GM18520 (cell line): ENCODE data around the gene FN1.

Experiments
- ATAC-seq: cut with Tn5 transposase; IDR thresholded peaks from one replicate; pipeline ENCODE4 v1.9.1; 2021; ENCODE audit not compliant: unreplicated experiment

The FN1 gene

GRCh38 chr2:215442401-215442787 lies 6.5 kb upstream of the FN1 start:
- ATAC-seq = no peak

- no peak for ATAC-seq
These were observed 5.9 kb upstream of the FN1 start for GRCh38 chr2:215441560-215442400.

GRCh38 chr2:215439980-215440512 lies 4.2 kb upstream of the FN1 start:
- ATAC-seq = no peak

DNA sequence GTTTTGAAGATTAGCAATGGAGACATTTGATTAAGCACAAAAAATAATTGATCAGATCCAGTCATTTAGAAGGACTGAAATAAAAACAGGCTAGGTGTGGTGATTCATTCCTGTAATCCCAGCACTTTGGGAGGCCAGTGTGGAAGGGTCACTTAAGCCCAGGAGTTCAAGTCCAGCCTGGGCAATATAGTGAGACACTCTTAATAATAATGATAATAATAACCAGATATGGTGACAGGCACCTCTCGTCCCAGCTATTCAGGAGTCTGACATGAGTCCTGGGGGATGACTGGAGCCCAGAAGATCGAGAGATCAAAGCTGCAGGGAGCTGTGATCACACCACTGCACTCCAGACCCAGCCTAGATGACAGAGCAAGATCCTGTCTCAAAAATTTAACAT lies 3.5 kb upstream of the FN1 start:
- no peak for ATAC-seq

DNA sequence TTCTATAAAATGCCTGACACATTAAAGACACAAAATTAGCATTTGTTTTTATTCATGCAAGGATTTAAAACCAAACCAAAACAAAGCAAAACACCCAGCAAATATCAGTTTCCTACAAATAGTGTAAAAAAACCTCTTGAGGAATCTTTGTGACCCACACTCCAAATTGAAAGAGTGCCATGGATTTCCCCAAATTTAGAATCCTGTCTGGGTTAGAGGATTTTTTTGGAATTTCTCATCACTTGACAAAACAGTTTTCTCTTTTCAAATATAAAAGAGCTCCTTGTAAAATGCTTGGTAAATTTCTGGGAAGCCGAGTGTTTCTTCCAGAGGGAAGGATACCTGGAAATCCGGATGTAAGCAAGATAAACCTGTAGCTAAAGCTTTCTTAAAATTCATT lies 1.7 kb upstream of the FN1 start:
- ATAC-seq = no peak

DNA sequence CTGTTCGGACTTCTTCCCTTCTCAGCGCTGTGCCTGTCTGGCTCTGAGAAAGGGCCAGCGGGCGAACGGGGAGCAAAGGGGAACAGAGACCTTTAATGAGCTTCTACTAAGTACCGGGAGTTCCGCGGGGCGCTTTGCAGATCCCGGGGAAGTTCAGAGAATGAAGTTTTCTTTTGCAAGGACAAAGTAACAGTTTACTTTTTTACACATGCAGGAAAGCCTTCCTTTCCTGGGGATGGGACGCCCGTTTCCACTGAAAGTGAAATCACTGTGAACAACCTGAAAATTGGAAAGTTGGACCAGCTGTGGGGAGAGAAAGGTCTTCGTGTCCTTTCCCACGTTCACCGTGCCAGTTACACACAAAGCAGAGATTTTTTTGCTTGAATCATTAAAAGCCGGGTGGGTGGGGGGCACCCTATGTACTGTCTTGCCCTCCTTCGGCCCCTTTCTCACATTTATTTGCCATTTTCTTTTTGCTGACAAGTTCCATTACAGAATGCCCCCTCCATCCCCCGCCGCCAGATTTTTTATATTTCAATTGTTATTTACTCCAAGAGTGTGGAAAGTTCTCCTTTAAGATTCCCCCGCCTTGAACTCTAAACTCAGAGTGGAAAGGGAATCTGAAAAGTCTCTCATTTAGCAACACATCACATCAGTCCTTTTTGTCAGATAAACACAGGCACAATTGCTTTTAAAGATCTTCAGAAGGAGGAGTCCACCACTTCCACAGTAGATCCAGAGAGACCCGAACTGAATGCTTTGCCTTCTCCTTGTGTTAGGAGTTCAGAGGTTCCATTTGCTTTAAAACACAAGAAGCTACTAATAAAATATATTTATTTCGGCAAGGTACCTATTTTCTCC lies 1.1 kb upstream of the FN1 start:
- no peak for ATAC-seq

DNA sequence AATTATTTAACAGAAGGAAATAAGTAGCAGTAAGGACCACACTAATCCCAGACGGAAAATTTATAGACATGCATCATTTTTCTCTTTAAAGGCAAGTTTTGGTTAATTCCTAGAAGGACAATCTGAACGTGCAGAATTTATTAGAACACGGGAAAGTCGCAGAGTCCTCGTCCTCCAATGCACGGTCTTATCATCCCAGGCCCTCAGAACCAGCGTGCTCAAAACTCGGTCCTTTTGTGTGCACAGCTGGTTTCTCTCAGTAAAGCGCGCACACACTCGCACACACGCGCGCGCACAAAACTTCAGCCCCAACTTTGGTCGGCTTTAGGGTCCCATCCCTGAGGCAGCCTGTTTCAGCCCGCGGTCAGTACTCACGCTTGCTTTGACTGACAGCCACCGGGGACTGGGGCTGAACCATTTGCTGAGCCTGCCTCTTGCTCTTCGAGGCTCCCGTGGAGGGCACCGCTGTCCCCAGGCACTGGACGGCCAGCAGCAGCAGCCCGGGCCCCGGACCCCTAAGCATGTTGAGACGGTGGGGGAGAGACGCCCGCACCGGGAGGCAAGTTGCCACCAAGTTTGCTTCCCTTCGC lies 493 bp downstream of the FN1 start:
- no peak for ATAC-seq

DNA sequence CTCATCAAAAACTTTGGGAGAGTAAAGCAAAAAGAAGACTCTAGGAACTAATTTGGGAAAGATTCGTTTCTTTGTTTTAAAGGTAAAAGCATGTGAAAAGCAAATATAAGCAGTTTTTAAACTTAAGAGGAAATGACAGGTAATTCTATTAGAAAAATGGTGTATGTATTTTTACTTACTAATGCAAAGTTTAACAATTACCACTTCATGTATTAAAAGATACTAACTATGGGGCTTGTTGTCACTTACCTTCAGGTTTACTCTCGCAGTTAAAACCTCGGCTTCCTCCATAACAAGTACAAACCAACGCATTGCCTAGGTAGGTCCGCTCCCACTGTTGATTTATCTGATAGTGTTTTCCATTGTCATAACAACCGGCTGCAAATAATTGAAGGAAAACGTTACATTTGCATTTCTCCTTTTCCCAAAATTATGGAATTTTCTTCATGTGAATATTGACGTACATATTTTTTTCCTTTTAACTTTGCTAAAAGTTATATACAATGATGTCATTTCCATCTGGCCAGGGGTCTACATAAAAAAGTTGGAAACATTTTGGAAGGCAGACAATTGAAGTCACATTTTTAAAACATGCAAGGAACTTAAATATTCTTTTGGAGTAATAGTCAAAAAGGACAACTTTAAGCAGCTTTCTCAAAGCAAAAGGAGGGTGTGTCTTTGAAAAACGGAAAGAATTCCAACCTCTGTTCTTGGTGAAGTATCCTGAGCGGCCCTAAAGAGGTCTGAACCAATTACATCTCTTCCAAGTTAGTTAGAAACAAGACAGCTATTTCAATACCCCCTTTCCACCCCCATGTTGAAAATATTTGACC lies 1.2 kb downstream of the FN1 start:
- no peak for ATAC-seq

- ATAC-seq = no peak
These were observed 2.9 kb downstream of the FN1 start for GRCh38 chr2:215432759-215433594.

DNA sequence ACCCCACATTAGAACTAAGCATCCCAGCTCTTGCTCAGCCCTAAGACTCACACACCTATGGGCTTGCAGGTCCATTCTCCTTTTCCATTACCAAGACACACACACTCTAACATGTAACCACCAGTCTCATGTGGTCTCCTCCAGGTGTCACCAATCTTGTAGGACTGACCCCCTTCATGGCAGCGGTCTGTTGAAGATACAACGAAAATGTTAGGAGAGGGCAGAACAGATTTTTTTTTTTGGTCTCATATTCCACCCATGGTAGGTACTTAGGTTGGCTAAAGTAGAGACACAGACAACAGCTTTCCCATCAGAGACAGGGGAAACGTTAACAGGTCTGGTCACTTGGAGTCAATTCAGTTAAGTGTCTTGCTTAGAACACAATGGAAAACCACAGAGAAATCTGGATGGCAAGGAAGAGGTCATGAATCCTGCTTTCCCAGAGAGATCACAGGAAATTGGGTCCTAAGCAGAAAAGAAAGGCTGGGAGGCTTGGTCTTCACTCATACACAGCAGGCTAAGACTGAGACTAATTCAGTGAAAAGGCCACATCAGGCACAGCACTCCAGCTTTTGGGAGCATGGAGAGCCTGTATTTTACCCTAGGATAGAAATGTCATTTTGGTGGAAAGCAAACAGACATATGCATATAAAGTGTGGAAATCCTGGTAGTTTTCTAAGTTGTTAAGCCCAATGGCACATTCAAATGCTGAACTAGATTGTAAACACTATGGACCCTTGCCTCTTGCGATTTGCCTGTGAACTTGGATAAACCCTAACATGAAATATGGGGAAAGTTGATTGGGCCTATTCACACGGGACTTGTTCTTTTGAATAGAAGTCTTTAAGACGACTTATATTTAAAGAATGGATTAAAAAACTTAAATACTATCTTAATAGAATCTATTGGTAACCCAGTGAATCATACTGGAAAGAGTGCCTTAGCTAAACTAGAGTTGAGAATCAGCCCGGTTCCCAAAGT lies 3.8 kb downstream of the FN1 start:
- no peak for ATAC-seq

- no peak for ATAC-seq
These were observed 4.6 kb downstream of the FN1 start for GRCh38 chr2:215431290-215431689.

DNA sequence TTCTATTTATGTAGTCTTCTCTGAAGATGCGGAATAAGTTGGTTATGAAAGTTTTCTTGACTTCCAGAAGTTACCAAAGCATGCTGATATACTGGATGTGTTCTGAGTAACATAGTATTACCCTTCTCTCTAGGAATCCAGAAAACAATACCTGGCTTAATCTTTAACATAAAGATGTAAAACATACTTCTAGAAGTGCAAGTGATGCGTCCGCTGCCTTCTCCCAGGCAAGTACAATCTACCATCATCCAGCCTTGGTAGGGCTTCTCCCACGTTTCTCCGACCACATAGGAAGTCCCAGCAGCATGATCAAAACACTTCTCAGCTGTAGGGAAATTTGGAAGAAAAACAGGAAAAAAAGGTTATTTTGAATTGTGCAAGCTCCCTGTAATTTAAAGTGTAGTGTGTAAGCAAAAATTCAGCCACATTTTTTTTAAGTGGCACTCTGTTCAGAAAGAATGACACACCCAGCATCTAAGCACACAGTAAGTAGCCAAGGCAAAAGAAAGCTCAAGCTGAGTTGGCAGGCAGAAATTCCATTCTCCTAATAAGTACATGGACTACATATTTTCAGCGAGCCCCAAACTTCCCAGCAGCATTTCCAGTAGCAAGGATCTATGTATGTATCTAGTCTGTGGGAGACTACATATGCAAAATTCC lies 5.2 kb downstream of the FN1 start:
- ATAC-seq = no peak

GRCh38 chr2:215429424-215429823 lies 6.4 kb downstream of the FN1 start:
- ATAC-seq = no peak

DNA sequence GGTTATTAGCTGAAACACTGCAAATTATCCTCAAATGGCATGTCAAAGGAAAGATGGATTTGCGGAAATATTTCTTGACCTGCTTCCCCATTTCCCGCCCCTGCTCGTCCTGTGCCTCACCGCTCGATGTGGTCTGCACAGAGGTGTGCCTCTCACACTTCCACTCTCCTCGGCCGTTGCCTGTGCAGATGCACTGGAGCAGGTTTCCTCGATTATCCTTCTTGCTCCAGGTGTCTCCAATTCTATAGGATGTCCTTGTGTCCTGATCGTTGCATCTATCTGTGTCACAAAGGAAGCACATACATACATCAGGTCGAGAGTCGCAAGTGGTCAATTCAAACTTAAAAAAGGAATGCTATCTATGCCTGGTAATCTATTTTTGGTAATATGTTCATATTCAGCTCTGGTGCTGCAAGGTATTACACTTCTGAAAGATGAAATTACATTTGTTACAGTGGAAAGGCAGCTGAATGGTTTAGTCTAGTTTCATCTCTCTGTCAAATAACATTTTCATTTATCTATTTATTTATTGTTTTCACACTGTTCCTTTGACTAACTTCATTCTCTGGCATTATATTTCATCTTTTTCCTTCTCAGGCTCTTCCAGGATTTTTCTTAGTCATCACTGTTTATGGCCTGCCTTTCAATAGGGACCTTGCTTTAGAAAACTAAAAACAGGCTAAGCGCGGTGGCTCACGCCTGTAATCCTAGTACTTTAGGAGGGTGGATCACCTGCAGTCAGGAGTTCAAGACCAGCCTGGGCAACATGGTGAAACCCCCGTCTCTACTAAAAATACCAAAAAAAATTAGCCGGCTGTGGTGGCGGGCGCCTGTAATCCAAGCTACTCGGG lies 7.6 kb downstream of the FN1 start:
- ATAC-seq = no peak

DNA sequence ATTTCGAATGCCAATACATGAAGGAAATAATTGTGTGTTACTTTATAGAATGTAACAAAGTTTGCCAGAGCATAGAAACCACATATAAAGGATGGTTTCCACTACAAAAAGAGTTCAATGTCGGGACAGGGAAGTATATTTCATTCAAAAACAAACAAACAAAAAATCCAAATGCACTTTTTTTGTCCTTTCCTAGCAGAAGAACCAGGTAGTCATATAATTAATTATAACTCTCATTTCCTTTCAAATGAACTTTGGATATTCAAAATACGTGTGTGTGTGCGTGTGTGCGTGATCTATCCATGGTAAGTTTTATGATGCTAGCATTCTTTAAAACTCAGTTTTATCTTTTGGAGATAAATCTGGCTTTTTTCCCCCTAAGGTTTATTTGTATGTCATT lies 8.3 kb downstream of the FN1 start:
- no peak for ATAC-seq

- no peak for ATAC-seq
These were observed 10.7 kb downstream of the FN1 start for GRCh38 chr2:215425021-215425782.
